Transverse colon (tissue), 4 donors: ENCODE results near the gene ABTB2.

Experiments
- EP300 ChIP-seq: sonication (generic); formaldehyde crosslinking; IDR thresholded peaks from one replicate; pipeline ENCODE4 v1.6.1; 2017; ENCODE audit warnings: antibody characterized with exemption, low read depth
- POLR2A ChIP-seq: fragments of 450-650 bp; IDR thresholded peaks from one replicate; pipeline ENCODE4 v1.6.1; 2016; ENCODE audit warnings: antibody characterized with exemption, mild to moderate bottlenecking, moderate library complexity
- POLR2AphosphoS5 ChIP-seq, 3 donors: sonication (generic); formaldehyde crosslinking; IDR thresholded peaks; one replicate each; pipeline ENCODE4 v1.6.1; 2016; ENCODE audit warnings: antibody characterized with exemption in 3 of 3
- TF ChIP-seq, protein P1 (sequence below), 5 experiments: fragments of 200-600 bp in 3 of 5; fragments of 450-650 bp in 2 of 5; sonication (generic) in 3 of 5; IDR thresholded peaks; 1 replicate in 2 of 5; 2 replicates in 3 of 5; pipeline ENCODE4 v1.5.1; 2016 to 2017; ENCODE audit warnings: antibody characterized with exemption in 5 of 5, inconsistent platforms in 3 of 5, mild to moderate bottlenecking in 2 of 5, moderate library complexity in 1 of 5

DNA sequence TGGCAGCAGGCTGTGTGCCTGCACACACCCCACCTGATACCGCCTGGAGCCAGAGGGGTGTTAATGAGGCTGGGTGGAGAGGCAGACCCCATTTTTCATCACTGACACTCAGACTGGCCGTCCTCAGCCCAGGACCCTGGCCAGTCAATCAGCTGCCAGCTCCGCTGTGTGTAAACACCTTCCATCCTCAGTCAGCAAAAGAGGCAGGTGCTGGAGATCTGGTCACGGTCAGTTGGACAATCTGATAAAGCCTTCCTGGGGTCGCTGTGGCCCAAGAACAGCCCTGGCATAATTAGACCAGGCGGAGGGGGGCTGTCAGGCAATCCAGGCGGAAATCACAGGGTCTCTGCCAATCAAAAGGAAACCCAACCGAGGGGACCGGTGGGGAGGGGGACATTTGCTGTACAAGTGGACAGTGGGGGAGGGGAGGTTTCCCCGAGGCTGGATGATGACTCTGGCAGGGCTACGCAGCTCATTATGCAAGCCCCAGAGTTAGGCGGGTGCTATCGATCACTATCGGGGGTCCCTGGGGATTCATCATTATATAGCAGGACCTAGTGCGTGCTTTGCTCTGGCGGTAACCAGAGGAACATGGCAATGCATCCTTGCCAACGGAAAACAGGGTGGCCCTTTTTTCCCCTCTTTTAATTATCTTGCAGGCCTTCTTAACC is 72.9 kb downstream of the ABTB2 start:
- TF ChIP-seq, protein P1, sequence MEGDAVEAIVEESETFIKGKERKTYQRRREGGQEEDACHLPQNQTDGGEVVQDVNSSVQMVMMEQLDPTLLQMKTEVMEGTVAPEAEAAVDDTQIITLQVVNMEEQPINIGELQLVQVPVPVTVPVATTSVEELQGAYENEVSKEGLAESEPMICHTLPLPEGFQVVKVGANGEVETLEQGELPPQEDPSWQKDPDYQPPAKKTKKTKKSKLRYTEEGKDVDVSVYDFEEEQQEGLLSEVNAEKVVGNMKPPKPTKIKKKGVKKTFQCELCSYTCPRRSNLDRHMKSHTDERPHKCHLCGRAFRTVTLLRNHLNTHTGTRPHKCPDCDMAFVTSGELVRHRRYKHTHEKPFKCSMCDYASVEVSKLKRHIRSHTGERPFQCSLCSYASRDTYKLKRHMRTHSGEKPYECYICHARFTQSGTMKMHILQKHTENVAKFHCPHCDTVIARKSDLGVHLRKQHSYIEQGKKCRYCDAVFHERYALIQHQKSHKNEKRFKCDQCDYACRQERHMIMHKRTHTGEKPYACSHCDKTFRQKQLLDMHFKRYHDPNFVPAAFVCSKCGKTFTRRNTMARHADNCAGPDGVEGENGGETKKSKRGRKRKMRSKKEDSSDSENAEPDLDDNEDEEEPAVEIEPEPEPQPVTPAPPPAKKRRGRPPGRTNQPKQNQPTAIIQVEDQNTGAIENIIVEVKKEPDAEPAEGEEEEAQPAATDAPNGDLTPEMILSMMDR (IDR thresholded peaks at IDR 0.05): no peak
- no peak for TF ChIP-seq POLR2A
- TF ChIP-seq EP300: no peak
- TF ChIP-seq POLR2AphosphoS5 (IDR thresholded peaks at IDR 0.05): no peak
